ENCODE results near the gene CALB2.
"Not testable (repeated sequence)": the region's sequence is repeated elsewhere in the genome, so short reads cannot be mapped to it uniquely, and the experiment has no call there.

CALB2 gene

DNA sequence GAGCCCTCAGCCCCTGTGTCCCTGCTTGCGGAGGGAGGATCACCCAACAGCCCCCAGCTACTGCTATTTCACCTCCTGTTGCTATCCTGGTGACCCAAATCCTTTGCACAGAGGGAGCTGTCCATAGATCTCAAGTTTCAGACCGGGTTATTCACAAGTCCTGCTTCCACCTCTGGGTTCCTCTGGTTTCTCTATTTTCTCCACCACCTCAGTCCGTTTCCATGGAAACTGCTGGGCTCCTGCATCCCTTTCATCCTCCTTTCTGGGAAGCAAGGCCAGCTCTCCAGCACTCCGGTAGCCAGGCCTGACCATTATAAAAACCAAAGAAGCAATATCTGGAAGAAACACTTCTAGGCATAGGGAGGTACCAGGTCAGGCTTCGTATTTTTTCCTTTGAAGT is 4.8 kb upstream of the CALB2 start:
- no peak for DNase-seq

DNA sequence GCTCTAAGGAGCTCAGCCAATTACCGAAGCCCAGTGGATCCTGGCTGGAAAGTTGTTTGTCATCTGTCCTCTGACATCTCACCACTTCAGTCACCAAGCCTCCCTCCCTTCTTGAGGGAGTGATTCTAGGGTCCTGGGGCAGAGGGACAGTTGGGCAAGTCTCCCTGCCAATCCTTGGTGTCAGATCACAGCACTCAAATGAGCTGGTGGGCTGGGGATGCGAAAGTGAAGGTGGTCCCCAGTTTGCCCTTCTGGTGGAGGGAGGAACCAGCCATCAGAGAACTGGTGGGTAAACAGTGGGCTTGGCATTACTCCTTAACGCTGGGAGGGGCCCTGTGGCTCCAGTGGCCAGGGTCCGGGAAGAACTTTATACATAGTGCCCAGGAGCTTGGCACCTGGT is 4.4 kb upstream of the CALB2 start:
- no peak for DNase-seq

GRCh38 chr16:71356051-71356740 is 2.3 kb upstream of the CALB2 start:
- DNase-seq, result no peak

GRCh38 chr16:71356936-71357335 is 1.6 kb upstream of the CALB2 start:
- DNase-seq, result not testable (repeated sequence)

- no peak for DNase-seq
Measured at GRCh38 chr16:71357681-71358080, 842 bp upstream of the CALB2 start.

- peak; percentile 30 for DNase-seq
Measured at GRCh38 chr16:71359431-71359830, 908 bp downstream of the CALB2 start.

DNA sequence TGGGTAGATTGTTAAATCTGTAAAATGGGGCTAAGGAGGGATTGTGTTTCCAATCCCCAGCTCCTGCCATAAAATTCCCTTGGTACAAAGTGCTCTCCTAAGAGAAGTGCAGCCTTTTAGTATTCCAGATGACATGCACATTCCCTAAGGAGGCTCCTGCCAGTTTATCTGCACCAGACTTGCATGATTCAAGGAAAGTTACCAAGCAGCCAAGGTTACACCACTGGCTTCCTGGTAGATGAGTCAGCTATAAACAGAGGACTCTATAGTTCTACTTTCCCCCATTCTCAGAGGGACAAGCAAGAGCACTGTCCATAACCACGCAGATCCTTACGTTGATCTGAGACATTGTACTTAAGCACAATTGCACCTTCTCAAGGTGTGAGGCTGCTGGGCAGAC is 1.9 kb downstream of the CALB2 start:
- no peak for DNase-seq

- no peak for DNase-seq
Measured at GRCh38 chr16:71364133-71364681, 5.7 kb downstream of the CALB2 start.

GRCh38 chr16:71365021-71365420 is 6.5 kb downstream of the CALB2 start:
- no peak for DNase-seq

- DNase-seq, result peak; percentile 71
Measured at GRCh38 chr16:71367241-71367976, 8.9 kb downstream of the CALB2 start.

DNA sequence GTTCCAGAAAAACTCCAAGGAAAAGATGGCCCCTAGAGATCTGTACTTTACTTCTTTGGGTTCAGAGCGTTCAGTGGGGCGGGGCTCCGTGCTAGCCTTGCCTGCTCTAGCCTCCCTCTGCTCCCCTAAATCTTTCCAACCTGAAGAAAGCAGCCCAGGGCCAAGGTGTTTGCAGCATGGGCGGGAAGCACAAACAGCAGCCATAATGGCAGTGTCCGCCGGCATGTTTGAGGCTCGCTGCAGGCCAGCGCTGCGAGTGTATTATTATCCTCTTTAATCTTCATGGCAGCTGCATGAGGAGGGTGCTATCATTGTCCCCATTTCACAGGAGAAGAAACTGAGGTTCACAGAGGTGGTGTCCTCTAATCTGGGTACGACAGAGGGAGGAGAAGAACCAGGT is 10.4 kb downstream of the CALB2 start:
- no peak for DNase-seq

DNA sequence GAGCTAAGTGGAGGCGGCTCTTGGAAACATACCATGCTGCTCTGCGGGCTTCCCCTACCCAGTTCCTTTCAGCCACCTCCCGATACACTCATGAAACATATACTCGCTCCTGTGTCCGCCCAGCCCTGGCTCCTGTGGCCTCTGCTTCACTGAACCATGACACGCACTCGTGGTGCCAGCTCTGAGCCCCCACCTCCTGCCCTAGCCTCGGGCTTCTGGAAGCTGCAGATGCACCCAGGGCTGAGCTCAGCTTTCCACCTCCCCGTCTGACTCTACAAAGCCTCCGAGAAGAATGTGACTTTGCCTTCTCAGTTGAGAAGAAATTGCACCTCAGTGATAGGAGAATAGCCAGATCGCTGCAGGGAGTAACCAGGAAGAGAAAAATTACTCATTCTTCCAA is 11.0 kb downstream of the CALB2 start:
- no peak for DNase-seq

DNA sequence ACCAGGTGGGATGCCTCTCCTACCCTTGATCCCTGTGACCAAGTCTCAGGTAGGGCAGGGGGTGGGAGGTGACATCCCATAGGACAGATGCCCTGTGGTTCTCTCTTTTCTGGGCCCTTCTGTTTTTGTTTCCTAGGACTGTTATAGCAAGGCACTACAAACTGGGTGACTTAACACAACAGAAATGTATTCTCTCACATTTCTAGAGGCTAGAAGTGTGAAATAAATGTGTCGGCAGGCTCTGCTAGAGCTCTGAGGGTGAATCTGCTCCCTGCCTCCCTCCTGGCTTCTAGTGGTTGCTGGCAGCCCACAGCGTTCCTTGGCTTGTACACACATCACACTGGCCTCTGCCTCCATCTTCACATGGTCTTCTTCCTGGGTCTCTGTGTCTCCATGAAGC is 12.7 kb downstream of the CALB2 start:
- no peak for DNase-seq

GRCh38 chr16:71373073-71373472 is 14.6 kb downstream of the CALB2 start:
- no peak for DNase-seq

GRCh38 chr16:71376465-71377157 is 18.1 kb downstream of the CALB2 start:
- no peak for DNase-seq

- DNase-seq, result no peak
Measured at GRCh38 chr16:71379711-71380110, 21.2 kb downstream of the CALB2 start.

DNA sequence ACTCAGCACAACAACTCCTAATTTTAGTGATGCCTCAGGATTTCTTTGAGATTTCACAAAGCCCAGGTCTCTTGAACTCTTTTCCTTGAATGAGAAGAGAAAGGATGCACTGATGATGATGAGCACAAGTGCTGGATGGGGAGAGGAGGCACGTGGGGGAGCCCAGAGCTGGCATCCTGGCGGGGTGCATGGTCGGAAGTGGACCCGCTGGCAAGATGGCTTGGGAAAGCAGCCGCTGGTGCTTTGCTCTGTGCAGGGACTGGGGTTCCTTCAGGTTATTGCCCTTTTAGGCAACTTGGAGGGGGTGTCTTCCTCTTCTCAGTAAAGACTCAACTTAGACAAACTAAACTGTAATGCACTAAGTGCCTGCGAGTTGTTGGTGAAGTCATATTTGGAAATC is 22.3 kb downstream of the CALB2 start:
- no peak for DNase-seq

GRCh38 chr16:71383054-71383773 is 24.7 kb downstream of the CALB2 start:
- DNase-seq, result no peak

- no peak for DNase-seq
Measured at GRCh38 chr16:71384073-71384724, 25.7 kb downstream of the CALB2 start.

DNA sequence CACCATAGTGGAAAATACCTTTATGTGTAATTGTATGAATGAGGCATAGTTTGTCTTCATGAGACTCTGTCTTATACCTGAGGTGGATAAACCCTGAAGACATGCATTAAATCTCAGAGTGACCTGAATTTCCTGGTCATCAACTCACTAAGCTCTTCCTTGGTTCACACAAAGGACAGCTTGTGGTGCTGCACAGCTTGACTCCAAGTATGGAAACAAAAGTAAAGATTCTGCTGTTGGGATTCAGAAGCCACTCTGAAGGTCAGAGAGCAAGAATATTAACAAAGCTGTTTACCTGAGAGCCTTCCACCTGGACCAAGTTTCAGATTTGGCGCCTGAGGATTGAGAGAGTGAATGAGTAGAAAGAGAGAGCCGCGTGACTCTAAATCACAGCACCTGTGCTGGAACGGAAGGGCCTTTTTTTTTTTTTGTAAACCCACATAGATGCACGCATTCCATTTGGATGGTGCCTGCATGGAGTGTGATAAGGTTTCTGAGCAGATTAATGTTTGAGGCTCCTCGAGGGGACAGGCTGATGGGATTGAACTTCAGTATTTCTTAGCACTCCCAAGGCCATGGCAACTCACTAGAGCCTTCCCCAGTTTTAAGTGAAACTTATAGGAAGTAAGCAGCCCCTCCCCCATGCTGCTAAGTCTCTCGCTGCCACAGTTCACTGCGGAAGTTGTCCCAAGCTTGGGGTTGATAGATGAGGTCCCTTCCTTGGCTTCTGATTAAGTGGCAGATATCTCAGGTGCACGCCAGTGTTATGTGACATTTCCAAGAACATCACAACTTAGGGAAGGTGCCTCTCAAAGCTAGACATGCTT is 28.7 kb downstream of the CALB2 start:
- no peak for DNase-seq

DNA sequence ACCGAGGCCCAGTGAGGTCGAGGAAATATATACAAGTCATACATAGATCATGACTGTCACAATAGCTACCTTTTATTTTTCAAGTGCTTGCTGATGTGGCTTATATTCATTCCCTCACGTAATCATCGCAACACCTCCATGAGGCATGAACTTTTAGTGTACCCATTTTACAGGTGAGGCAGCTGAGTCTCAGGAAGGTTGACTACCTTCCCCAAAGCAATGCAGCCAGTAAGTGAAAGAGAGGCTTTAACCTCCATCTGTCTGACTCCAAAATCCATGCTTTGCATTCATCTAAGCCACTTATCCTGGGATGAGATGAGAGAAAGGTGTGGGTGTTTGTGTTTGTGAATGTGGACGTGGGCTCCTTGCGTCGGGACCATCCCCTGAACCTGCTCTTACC is 30.8 kb downstream of the CALB2 start:
- DNase-seq, result no peak

DNA sequence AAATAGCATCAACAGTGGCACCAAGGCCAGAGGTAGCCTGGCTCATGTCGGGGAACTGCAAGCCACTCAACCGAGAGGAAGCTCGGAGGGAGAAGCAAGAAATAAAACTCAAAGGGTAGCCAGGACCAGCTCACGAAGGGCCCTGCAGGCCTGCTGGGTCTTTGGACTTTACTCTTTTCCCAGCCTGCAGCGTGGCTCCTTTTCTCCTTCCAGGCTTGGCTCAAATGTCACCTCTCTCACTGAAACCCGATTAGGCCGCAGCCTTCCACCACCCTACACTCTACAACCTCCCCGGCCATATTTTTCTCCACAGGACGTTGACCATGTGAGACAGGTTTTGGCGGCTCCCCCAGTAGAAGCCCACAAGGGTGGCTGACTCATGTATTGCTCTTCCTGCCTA is 38.1 kb downstream of the CALB2 start:
- DNase-seq, result no peak

Data from activated effector memory CD4-positive, alpha-beta T cell treated with anti-CD3 and anti-CD28 coated beads, Interleukin-2, amount 50 U/mL, for 16 hours (primary cell).